GM12878 (cell line): Measurements from ENCODE around the gene TRNT1.

ENCODE experiments used
- CTCF ChIP-seq, 3 experiments: IDR thresholded peaks in 2 of 3; conservative IDR thresholded peaks in 1 of 3; 2 replicates each; pipeline ENCODE4 v1.5.1; 2011; ENCODE audit warnings: low read depth in 3 of 3, low read length in 3 of 3, mild to moderate bottlenecking in 3 of 3, control low read depth in 2 of 3, moderate library complexity in 2 of 3, inconsistent platforms in 1 of 3, mixed read lengths in 1 of 3; ENCODE audit not compliant: control insufficient read depth in 2 of 3, insufficient read depth in 1 of 3; ENCODE audit errors: extremely low read depth in 1 of 3
- FOS ChIP-seq: IDR thresholded peaks from 3 replicates; pipeline ENCODE4 v1.6.1; 2011; ENCODE audit warnings: borderline replicate concordance; ENCODE audit not compliant: insufficient read length; ENCODE audit errors: extremely low read depth
- HDAC2 ChIP-seq: fragments of 200-600 bp; sonication (generic); IDR thresholded peaks from 2 replicates; pipeline ENCODE4 v1.6.1; 2017
- POU2F2 ChIP-seq: IDR thresholded peaks from 3 replicates; pipeline ENCODE4 v1.6.1; 2011; ENCODE audit warnings: low read depth, mild to moderate bottlenecking, low read length, borderline replicate concordance
- RFX5 ChIP-seq: IDR thresholded peaks from 2 replicates; pipeline ENCODE4 v1.6.1; 2011; ENCODE audit warnings: low read depth, low read length, improper control_type of control experiment
- SMC3 ChIP-seq: IDR thresholded peaks from 2 replicates; pipeline ENCODE4 v1.6.1; 2011; ENCODE audit warnings: low read length, improper control_type of control experiment, borderline replicate concordance
- TBL1XR1 ChIP-seq: IDR thresholded peaks from 2 replicates; pipeline ENCODE4 v1.6.1; 2012; ENCODE audit warnings: low read depth, low read length, improper control_type of control experiment
- USF2 ChIP-seq: IDR thresholded peaks from 2 replicates; pipeline ENCODE4 v1.6.1; 2011; ENCODE audit warnings: low read depth, low read length, improper control_type of control experiment, borderline replicate concordance
- TF ChIP-seq, protein P1 (sequence below): IDR thresholded peaks from 2 replicates; pipeline ENCODE4 v1.6.1; 2011; ENCODE audit warnings: mild to moderate bottlenecking, low read depth, low read length, moderate library complexity; ENCODE audit not compliant: insufficient replicate concordance
- TF ChIP-seq, protein P2 (sequence below): IDR thresholded peaks from 2 replicates; pipeline ENCODE4 v1.6.1; 2012; ENCODE audit warnings: low read depth, low read length, improper control_type of control experiment
- TF ChIP-seq, protein P3 (sequence below): fragments of 450-650 bp; IDR thresholded peaks from 2 replicates; pipeline ENCODE4 v1.6.1; 2017; ENCODE audit warnings: antibody characterized with exemption, mild to moderate bottlenecking, moderate library complexity

DNA sequence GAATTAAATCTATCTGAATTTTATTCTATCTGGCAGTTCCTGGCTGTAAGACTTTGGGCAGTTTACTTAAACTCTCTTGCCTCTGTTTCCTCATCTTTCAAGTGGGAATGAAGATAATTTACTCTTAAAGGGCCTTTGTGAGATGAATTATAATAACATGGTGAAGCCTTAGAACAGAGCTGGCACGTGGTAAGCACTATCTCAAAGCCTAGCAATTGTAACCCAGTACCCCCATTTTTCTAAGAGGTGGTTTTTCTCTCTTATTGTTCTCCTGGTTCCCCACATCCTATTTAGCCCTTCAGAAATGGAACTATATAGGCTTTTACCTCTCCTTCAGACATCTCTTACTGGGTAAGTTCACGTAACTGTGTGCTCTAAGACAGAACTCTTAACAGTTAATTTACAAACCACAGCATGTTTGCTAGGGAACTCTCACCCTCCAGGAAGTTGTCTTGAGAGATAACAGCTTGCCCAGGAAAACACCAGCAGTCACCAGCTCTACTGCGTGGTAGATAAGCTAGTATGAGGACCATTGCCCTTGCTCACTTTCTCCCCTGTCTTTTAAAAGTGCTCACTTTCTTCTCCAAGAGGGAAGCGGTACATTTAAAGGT, 65.0 kb downstream of the TRNT1 start:
- TF ChIP-seq, protein P1, sequence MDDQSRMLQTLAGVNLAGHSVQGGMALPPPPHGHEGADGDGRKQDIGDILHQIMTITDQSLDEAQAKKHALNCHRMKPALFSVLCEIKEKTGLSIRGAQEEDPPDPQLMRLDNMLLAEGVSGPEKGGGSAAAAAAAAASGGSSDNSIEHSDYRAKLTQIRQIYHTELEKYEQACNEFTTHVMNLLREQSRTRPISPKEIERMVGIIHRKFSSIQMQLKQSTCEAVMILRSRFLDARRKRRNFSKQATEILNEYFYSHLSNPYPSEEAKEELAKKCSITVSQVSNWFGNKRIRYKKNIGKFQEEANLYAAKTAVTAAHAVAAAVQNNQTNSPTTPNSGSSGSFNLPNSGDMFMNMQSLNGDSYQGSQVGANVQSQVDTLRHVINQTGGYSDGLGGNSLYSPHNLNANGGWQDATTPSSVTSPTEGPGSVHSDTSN: no peak
- TF ChIP-seq SMC3 (no peak), RFX5 (no peak), USF2 (no peak), CTCF (IDR thresholded peaks at IDR 0.05 in 2 of 3, conservative IDR thresholded peaks at IDR 0.05 in 1 of 3; ENCODE audit: control insufficient read depth in 2 of 3, extremely low read depth in 1 of 3, insufficient read depth in 1 of 3, low read depth in 3 of 3, low read length in 3 of 3) (no peak), FOS (no peak), POU2F2 (no peak), HDAC2 (no peak), TBL1XR1 (no peak)
- TF ChIP-seq, protein P2, sequence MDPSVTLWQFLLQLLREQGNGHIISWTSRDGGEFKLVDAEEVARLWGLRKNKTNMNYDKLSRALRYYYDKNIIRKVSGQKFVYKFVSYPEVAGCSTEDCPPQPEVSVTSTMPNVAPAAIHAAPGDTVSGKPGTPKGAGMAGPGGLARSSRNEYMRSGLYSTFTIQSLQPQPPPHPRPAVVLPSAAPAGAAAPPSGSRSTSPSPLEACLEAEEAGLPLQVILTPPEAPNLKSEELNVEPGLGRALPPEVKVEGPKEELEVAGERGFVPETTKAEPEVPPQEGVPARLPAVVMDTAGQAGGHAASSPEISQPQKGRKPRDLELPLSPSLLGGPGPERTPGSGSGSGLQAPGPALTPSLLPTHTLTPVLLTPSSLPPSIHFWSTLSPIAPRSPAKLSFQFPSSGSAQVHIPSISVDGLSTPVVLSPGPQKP: no peak
- TF ChIP-seq, protein P3, sequence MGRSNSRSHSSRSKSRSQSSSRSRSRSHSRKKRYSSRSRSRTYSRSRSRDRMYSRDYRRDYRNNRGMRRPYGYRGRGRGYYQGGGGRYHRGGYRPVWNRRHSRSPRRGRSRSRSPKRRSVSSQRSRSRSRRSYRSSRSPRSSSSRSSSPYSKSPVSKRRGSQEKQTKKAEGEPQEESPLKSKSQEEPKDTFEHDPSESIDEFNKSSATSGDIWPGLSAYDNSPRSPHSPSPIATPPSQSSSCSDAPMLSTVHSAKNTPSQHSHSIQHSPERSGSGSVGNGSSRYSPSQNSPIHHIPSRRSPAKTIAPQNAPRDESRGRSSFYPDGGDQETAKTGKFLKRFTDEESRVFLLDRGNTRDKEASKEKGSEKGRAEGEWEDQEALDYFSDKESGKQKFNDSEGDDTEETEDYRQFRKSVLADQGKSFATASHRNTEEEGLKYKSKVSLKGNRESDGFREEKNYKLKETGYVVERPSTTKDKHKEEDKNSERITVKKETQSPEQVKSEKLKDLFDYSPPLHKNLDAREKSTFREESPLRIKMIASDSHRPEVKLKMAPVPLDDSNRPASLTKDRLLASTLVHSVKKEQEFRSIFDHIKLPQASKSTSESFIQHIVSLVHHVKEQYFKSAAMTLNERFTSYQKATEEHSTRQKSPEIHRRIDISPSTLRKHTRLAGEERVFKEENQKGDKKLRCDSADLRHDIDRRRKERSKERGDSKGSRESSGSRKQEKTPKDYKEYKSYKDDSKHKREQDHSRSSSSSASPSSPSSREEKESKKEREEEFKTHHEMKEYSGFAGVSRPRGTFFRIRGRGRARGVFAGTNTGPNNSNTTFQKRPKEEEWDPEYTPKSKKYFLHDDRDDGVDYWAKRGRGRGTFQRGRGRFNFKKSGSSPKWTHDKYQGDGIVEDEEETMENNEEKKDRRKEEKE: no peak
